GM10266 (cell line): ENCODE data around the gene MGLL.

ENCODE experiments used
- DNase-seq: peaks from one replicate; pipeline ENCODE4 v3.0.0; 2012; ENCODE audit errors: extremely low spot score
- TF ChIP-seq, protein P1 (sequence below): IDR thresholded peaks from 2 replicates; pipeline ENCODE4 v1.5.1; 2012; ENCODE audit warnings: mild to moderate bottlenecking, low read depth; ENCODE audit not compliant: control insufficient read depth, insufficient read depth; ENCODE audit errors: missing control alignments

The MGLL gene

DNA sequence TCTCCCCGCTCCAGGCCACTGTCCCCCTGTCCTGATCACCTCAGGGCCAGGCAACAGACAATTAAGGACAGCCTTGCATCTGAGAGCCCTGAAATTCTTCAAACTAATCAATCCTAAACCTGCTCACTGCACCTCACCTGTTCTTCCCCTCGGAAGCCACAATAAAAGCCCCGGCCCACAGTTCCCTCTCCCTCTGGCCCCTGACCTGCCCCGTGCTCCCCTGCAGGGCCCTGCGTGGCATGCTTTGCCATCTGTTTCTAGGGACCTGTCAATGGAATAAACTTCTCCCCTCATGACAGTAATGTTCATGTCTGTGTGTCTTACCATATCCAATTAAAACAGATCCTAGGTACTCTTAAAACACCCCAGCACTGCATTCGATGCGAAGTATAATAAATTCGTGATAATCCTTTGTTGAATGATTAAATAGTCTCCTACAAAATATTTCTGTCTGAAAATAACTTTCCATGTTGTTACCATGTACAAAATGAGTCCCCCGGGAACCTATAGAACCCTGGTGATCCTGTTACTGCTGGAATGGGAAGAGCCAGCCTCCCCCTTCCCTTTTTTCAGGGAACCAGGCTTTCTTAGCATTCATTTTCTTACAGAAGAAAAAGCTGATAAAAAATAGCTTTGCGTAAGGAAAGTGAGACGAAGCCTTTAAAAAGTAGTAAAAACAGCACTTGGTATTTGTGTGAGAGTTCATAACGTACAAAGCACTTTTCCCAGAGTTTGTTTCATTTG, 90.6 kb downstream of the MGLL start:
- no peak for DNase-seq
- TF ChIP-seq, protein P1, sequence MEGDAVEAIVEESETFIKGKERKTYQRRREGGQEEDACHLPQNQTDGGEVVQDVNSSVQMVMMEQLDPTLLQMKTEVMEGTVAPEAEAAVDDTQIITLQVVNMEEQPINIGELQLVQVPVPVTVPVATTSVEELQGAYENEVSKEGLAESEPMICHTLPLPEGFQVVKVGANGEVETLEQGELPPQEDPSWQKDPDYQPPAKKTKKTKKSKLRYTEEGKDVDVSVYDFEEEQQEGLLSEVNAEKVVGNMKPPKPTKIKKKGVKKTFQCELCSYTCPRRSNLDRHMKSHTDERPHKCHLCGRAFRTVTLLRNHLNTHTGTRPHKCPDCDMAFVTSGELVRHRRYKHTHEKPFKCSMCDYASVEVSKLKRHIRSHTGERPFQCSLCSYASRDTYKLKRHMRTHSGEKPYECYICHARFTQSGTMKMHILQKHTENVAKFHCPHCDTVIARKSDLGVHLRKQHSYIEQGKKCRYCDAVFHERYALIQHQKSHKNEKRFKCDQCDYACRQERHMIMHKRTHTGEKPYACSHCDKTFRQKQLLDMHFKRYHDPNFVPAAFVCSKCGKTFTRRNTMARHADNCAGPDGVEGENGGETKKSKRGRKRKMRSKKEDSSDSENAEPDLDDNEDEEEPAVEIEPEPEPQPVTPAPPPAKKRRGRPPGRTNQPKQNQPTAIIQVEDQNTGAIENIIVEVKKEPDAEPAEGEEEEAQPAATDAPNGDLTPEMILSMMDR, result no peak

DNA sequence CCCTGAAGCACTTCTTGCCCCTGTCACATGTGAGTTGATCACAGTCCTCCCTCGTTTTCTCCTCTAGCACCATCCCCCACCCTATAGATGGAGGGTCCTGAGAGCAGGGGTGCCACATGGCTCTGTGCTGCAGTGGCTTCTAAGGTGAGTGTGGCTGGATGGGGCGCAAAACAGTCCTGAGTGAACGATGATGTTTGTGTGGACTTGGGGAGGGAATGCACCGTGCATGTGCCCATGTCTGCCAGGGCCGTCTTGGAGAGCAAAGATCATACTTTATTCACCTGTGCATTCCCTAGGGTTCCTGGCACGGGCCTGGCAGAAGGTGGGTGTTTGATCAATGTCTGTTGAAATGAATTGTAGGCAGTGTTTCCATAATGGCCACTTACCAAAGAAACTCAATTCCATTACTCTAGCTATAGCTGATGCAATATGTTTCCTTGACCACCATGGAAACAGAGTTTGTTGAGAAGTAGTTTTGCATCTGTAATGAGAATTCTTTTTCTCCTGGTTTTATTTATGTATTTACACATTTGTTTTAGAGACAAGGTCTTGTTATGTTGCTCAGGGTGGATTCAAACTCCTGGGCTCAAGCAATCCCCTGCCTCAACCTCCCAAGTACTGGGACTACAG, 91.5 kb downstream of the MGLL start:
- DNase-seq, result no peak
- TF ChIP-seq, protein P1, result no peak

DNA sequence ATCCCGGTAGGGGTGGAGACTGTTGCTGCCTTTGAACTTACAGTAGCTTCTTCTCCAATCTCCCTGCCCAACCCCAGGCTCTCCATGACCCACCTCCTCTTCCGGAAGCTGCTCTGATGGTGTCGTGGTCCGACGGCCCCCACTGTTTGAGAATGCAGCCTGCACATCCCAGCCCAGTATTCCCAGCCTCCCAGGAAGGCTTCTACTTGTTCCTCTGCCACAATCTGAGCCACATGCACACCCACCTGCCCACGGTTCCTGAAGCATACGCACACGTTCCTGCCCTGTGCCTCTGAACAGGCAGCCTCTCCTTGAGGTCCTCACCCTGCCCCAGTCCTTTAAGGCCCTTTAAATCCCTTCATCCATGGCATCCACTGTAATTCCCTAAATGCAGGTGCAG, 92.1 kb downstream of the MGLL start:
- TF ChIP-seq, protein P1, result no peak
- DNase-seq, result no peak

DNA sequence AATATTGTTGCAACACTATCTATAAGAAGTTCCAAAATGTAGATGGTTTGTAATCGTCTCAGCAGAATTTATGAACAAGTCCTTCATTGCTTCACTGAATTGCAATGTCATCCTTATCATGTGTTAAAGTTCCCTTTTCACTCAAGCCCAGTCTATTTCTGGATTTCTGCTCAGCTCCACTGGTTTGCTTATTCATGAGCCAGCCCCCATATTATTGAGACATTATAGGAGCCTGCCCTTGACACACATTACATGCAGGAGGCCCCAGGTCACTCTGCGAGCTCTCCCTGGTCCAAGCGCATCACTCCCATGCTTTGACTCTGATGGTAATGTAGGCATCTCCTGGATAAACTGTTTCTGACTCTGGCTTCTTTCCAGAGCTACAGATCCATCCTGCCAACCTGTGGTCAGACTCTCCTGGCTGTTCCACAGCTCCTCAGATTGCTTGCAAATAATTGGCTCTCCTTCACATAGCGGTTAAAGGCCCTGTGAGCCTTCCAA, 92.7 kb downstream of the MGLL start:
- TF ChIP-seq, protein P1, result no peak
- no peak for DNase-seq

DNA sequence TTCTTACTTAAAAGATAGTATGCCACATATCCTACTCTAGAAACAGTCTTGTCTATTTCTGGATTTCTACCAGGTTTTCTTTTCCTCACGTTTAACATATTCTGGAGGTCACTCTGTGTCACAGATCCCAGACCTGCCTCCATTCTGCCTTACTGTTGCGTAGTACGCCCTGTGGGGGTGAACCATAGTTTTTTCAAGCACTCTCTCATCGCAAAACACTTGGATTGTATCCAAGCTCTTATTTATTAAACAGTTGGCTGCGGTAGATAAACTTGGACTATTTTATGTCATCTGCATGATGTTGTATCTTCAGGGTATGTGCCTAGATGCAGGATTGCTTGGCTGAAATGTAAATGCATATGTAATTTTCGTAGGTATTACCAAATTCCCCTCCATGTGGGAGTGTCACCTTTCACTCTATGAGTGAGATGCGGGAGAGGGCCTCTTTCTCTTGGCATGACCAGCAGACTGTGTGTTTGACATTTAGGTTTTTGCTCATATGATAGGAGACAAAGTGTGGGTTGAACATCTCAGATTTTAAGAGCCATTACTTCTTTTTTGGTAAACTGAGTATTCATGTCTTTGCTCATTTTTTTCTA, 93.8 kb downstream of the MGLL start:
- TF ChIP-seq, protein P1, result no peak
- no peak for DNase-seq

DNA sequence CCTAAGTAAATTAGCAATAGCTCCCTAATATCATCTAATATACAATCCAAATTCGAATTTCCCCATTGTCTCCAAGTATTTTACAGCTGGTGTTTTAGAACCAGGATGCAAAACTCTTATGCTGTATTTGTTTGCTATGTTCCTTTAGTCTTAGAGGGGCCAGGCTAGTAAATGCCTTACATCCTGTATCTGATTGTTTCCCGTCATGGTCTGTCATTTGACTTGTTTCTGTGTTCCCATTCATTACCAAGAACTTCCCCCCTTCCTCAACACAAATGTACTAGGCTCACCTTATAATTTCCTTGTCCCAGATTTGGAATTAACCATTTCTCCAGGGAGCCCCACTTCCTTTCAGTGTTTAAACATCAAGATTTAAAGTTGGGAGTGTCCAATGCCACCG, 95.4 kb downstream of the MGLL start:
- DNase-seq, result no peak
- TF ChIP-seq, protein P1, result no peak

DNA sequence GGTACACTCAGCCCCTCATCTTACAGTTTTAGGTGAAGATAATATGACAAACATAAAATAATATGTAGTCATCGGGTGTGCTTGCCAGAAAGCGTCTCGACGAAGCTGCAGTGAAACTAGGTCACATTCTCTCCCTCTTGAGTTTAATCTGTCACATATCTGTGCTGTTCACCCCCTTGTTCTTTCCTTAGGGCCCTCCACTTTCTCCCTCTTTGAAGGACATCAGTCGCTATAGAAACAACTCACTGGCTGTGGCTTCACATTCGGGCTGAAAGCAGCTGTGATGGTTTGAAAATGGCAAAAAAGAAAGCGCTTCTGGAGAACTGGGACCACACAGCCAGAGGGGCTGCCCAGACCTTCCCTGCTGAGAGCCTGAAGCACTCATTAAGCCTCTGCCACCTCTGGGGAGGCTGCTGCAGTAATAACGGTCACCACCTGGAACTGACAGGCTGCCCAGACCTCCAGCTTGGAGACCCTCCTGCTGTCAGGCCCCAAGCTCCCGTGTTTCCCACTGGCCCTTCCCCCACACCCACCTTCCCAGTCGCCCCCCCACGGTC, 99.2 kb downstream of the MGLL start:
- TF ChIP-seq, protein P1, result no peak
- no peak for DNase-seq
